SK-N-SH (cell line): ENCODE measurements around the gene CDK14. TPM values are rescaled to one million over a fixed set of nuclear protein-coding genes. Genes with fewer than 3 reads are reported as not detected.

Experiments used
- CTCF ChIA-PET: fragments of 300-600, 350-600 bp; formaldehyde crosslinking; extraction: SDS; loops from one replicate; lab custom pipeline; 2021; lab: Yijun Ruan, JAX
- POLR2A ChIA-PET: fragments of 350-600 bp; sonication (Branson Sonifier 250); formaldehyde crosslinking; extraction: SDS; loops from one replicate; lab custom pipeline; 2020; ENCODE audit warnings: antibody characterized with exemption, inconsistent platforms; lab: Yijun Ruan, JAX
- DNase-seq: peaks from one replicate; pipeline ENCODE4 v3.0.0; 2012
- H2AFZ ChIP-seq: fragments of 200-600 bp; sonication (generic); 2 replicates; pipeline ENCODE4 v1.8.1; 2016; ENCODE audit warnings: antibody characterized with exemption, mild to moderate bottlenecking, low read depth
- H3F3A ChIP-seq: fragments of 200-600 bp; sonication (generic); replicated peaks from 2 replicates; pipeline ENCODE3; 2016; ENCODE audit warnings: antibody characterized with exemption, mild to moderate bottlenecking; ENCODE audit not compliant: insufficient read depth
- H3K27ac ChIP-seq, 2 experiments: fragments of 200-500 bp in 1 of 2; fragments of 200-600 bp in 1 of 2; sonication (Bioruptor generic) in 1 of 2; sonication (generic), shearing (Covaris generic) in 1 of 2; 2 replicates each; pipeline versions ENCODE4 v1.5.1 to v1.6.1; 2014 to 2016; ENCODE audit warnings: low read depth in 2 of 2, inconsistent platforms in 1 of 2, low read length in 1 of 2, mild to moderate bottlenecking in 1 of 2, mixed read lengths in 1 of 2
- H3K27me3 ChIP-seq: fragments of 200-600 bp; sonication (generic), shearing (Covaris generic); 2 replicates; pipeline ENCODE4 v1.6.1; 2016; ENCODE audit warnings: mixed run types; ENCODE audit not compliant: insufficient read depth
- H3K36me3 ChIP-seq, 2 experiments: fragments of 200-500 bp in 1 of 2; fragments of 200-600 bp in 1 of 2; sonication (Bioruptor generic) in 1 of 2; sonication (generic) in 1 of 2; replicated peaks in 1 of 2; 2 replicates each; pipeline versions ENCODE3 to v1.5.1; 2014 to 2016; ENCODE audit warnings: low read length in 1 of 2, mild to moderate bottlenecking in 1 of 2; ENCODE audit not compliant: insufficient read depth in 2 of 2, control insufficient read depth in 1 of 2
- H3K4me1 ChIP-seq, 2 experiments: fragments of 200-500 bp in 1 of 2; fragments of 200-600 bp in 1 of 2; sonication (Bioruptor generic) in 1 of 2; sonication (generic), shearing (Covaris generic) in 1 of 2; 2 replicates each; pipeline versions ENCODE4 v1.5.1 to v1.6.1; 2014 to 2016; ENCODE audit warnings: low read depth in 1 of 2, low read length in 1 of 2, mixed run types in 1 of 2; ENCODE audit not compliant: insufficient read depth in 2 of 2, control insufficient read depth in 1 of 2
- H3K4me2 ChIP-seq: fragments of 200-600 bp; sonication (generic), shearing (Covaris generic); 2 replicates; pipeline ENCODE4 v1.6.1; 2017; ENCODE audit warnings: mixed run types
- H3K4me3 ChIP-seq, 2 experiments: fragments of 200-500 bp in 1 of 2; fragments of 200-600 bp in 1 of 2; sonication (Bioruptor generic) in 1 of 2; sonication (generic), shearing (Covaris generic) in 1 of 2; 2 replicates each; pipeline versions ENCODE4 v1.5.1 to v1.8.1; 2014 to 2016; ENCODE audit warnings: low read depth in 2 of 2, inconsistent platforms in 1 of 2, low read length in 1 of 2, mild to moderate bottlenecking in 1 of 2, mixed read lengths in 1 of 2, moderate library complexity in 1 of 2
- H3K79me2 ChIP-seq: fragments of 200-600 bp; sonication (generic); 2 replicates; pipeline ENCODE4 v1.8.1; 2017; ENCODE audit warnings: mild to moderate bottlenecking; ENCODE audit not compliant: insufficient read depth
- H3K9ac ChIP-seq: fragments of 200-600 bp; sonication (generic); 2 replicates; pipeline ENCODE4 v1.6.1; 2017; ENCODE audit warnings: mixed run types
- H3K9me2 ChIP-seq: fragments of 200-600 bp; sonication (generic); 2 replicates; pipeline ENCODE4 v1.6.1; 2017; ENCODE audit warnings: mixed run types
- H3K9me3 ChIP-seq: fragments of 200-600 bp; sonication (generic); 2 replicates; pipeline ENCODE4 v1.6.1; 2017; ENCODE audit warnings: mixed run types, mild to moderate bottlenecking, moderate library complexity
- H4K20me1 ChIP-seq: fragments of 200-600 bp; sonication (generic); 2 replicates; pipeline ENCODE4 v1.6.1; 2017; ENCODE audit warnings: mild to moderate bottlenecking, mixed run types; ENCODE audit not compliant: insufficient read depth
- EP300 ChIP-seq, 2 experiments: IDR thresholded peaks; 2 replicates each; pipeline versions ENCODE4 v1.4.0 to v1.6.1; 2012; ENCODE audit warnings: borderline replicate concordance in 1 of 2, low read depth in 1 of 2, low read length in 1 of 2
- EZH2phosphoT487 ChIP-seq: fragments of 200-600 bp; sonication (generic); IDR thresholded peaks from 2 replicates; pipeline ENCODE4 v1.6.1; 2017; ENCODE audit warnings: low read depth, mixed run types, mild to moderate bottlenecking, antibody characterized with exemption, moderate library complexity, borderline replicate concordance
- FOXJ3 ChIP-seq: sonication (generic); formaldehyde crosslinking; IDR thresholded peaks from 2 replicates; pipeline ENCODE4 v1.5.1; 2020; ENCODE audit warnings: mild to moderate bottlenecking, missing genetic modification reagents
- FOXM1 ChIP-seq: IDR thresholded peaks from 2 replicates; pipeline ENCODE4 v1.4.0; 2012; ENCODE audit warnings: low read depth, mild to moderate bottlenecking
- IRF3 ChIP-seq: fragments of 150-350 bp; IDR thresholded peaks from 2 replicates; pipeline ENCODE4 v1.6.1; 2016; ENCODE audit warnings: mild to moderate bottlenecking, low read depth, low read length
- POLR2AphosphoS5 ChIP-seq: IDR thresholded peaks from 2 replicates; pipeline ENCODE4 v1.6.1; 2012; ENCODE audit warnings: low read depth, low read length
- RAD21 ChIP-seq: IDR thresholded peaks from 2 replicates; pipeline ENCODE4 v1.6.1; 2012; ENCODE audit warnings: mild to moderate bottlenecking, low read length
- SMC3 ChIP-seq: IDR thresholded peaks from 2 replicates; pipeline ENCODE4 v1.6.1; 2012; ENCODE audit warnings: low read depth, low read length, improper control_type of control experiment
- TCF12 ChIP-seq: IDR thresholded peaks from 2 replicates; pipeline ENCODE4 v1.4.0; 2012
- TEAD4 ChIP-seq: IDR thresholded peaks from 2 replicates; pipeline ENCODE4 v1.4.0; 2012; ENCODE audit warnings: mild to moderate bottlenecking, borderline replicate concordance; ENCODE audit not compliant: insufficient read depth
- YY1 ChIP-seq: IDR thresholded peaks from 2 replicates; pipeline ENCODE4 v1.4.0; 2012; ENCODE audit warnings: low read depth, mild to moderate bottlenecking
- WGBS: methylation state at CpG from one replicate; pipeline ENCODE4 v1.1.6; 2017; ENCODE audit warnings: low lambda C conversion rate; 5-methylcytosine and 5-hydroxymethylcytosine counted together
- polyA plus RNA-seq, 3 experiments: library from polyadenylated mRNA; depleted of rRNA; stranded (reverse); fragments of >200 nt; gene quantifications; 2 replicates each; pipeline ENCODE4 v1.2.3, GENCODE V29; 2012
- TF ChIP-seq, protein P1 (sequence below): IDR thresholded peaks from 2 replicates; pipeline ENCODE4; 2012
- TF ChIP-seq, protein P2 (sequence below): fragments of 200-600 bp; sonication (generic); IDR thresholded peaks from 2 replicates; pipeline ENCODE4 v1.6.1; 2017; ENCODE audit warnings: antibody characterized with exemption, mild to moderate bottlenecking, moderate library complexity
- TF ChIP-seq, protein P3 (sequence below): IDR thresholded peaks from 2 replicates; pipeline ENCODE4 v1.4.0; 2012; ENCODE audit warnings: low read depth

CDK14 gene
- polyA plus RNA-seq, 1 of the 3 experiments (the other 2 are of a cell fraction) = 13.9 TPM

GRCh38 chr7:90897961-90898469, 301.9 kb downstream of the CDK14 start:
- Histone ChIP-seq H3K4me2 (no peak overlapping the region), H3K9me3 (no peaks in the 10 kb centered on the region; the same call in none of the 2 replicates), H3K4me3 (no peak overlapping the region), H3K9ac (no peak overlapping the region), H2AFZ (no peak overlapping the region), H4K20me1 (no peaks in the 10 kb centered on the region), H3K27me3 (no peaks in the 10 kb centered on the region), H3F3A (no peaks in the 10 kb centered on the region), H3K9me2 (no peaks in the 10 kb centered on the region), H3K4me1 (peaks cover 2 to 3% of the 10 kb centered on the region in 2 experiments; a peak in 3 of 4 replicates), H3K36me3 (peaks cover 6 to 39% of the 10 kb centered on the region in 2 experiments), H3K79me2 (no peaks in the 10 kb centered on the region), H3K27ac (peak overlapping the region in 1 of 2 experiments; percentile 28; a peak in 1 of 4 replicates)
- no peak for DNase-seq
- TF ChIP-seq, protein P1, sequence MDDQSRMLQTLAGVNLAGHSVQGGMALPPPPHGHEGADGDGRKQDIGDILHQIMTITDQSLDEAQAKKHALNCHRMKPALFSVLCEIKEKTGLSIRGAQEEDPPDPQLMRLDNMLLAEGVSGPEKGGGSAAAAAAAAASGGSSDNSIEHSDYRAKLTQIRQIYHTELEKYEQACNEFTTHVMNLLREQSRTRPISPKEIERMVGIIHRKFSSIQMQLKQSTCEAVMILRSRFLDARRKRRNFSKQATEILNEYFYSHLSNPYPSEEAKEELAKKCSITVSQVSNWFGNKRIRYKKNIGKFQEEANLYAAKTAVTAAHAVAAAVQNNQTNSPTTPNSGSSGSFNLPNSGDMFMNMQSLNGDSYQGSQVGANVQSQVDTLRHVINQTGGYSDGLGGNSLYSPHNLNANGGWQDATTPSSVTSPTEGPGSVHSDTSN = peak; percentile 21; the same call in 1 of the 2 replicates
- TF ChIP-seq EZH2phosphoT487 = no peak
- TF ChIP-seq RAD21 = no peak
- no peak for TF ChIP-seq YY1
- peak; percentile 44; the same call in 1 of the 2 replicates for TF ChIP-seq POLR2AphosphoS5
- TF ChIP-seq EP300 (IDR thresholded peaks at IDR 0.05; ENCODE audit: borderline replicate concordance in 1 of 2, low read depth in 1 of 2, low read length in 1 of 2) = peak; percentile 15 to 76; a peak in 1 of 4 replicates
- TF ChIP-seq TCF12 = peak; percentile 61; the same call in 1 of the 2 replicates
- no peak for TF ChIP-seq IRF3
- TF ChIP-seq TEAD4 = no peak
- ChIA-PET POLR2A (no interaction called here), CTCF (interaction anchor here (0.9 kb wide), 1 partner anchor 11 kb away, joined by 3 read pairs; no protein-coding TSS in a partner anchor)

GRCh38 chr7:90900628-90901356, 304.7 kb downstream of the CDK14 start:
- Histone ChIP-seq H3K36me3 (peaks cover 6 to 38% of the 10 kb centered on the region in 2 experiments), H3K9ac (no peak overlapping the region), H3K9me3 (no peaks in the 10 kb centered on the region; the same call in none of the 2 replicates), H3K27ac (peak overlapping the region in 1 of 2 experiments; percentile 8; a peak in 2 of 4 replicates), H4K20me1 (no peaks in the 10 kb centered on the region), H3K4me2 (no peak overlapping the region), H3K4me3 (no peak overlapping the region), H2AFZ (no peak overlapping the region), H3K27me3 (no peaks in the 10 kb centered on the region), H3K4me1 (peaks cover 2 to 3% of the 10 kb centered on the region in 2 experiments; a peak in 3 of 4 replicates), H3K9me2 (no peaks in the 10 kb centered on the region), H3F3A (peaks cover 8% of the 10 kb centered on the region), H3K79me2 (no peaks in the 10 kb centered on the region)
- TF ChIP-seq, protein P2, sequence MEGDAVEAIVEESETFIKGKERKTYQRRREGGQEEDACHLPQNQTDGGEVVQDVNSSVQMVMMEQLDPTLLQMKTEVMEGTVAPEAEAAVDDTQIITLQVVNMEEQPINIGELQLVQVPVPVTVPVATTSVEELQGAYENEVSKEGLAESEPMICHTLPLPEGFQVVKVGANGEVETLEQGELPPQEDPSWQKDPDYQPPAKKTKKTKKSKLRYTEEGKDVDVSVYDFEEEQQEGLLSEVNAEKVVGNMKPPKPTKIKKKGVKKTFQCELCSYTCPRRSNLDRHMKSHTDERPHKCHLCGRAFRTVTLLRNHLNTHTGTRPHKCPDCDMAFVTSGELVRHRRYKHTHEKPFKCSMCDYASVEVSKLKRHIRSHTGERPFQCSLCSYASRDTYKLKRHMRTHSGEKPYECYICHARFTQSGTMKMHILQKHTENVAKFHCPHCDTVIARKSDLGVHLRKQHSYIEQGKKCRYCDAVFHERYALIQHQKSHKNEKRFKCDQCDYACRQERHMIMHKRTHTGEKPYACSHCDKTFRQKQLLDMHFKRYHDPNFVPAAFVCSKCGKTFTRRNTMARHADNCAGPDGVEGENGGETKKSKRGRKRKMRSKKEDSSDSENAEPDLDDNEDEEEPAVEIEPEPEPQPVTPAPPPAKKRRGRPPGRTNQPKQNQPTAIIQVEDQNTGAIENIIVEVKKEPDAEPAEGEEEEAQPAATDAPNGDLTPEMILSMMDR = no peak
- no peak for TF ChIP-seq RAD21
- TF ChIP-seq, protein P3, sequence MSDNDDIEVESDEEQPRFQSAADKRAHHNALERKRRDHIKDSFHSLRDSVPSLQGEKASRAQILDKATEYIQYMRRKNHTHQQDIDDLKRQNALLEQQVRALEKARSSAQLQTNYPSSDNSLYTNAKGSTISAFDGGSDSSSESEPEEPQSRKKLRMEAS = no peak
- TF ChIP-seq, protein P1 = no peak
- no peak for TF ChIP-seq POLR2AphosphoS5
- no peak for TF ChIP-seq FOXM1
- no peak for TF ChIP-seq SMC3
- TF ChIP-seq FOXJ3 = no peak
- CTCF ChIA-PET = interaction anchor here (1.0 kb wide), 1 partner anchor 9 kb away, joined by 3 read pairs; no protein-coding TSS in a partner anchor
- POLR2A ChIA-PET = no interaction called here
- 70% methylated on average over 4 of the region's 4 CpGs for WGBS
- DNase-seq = no peak
